HG03558 (cell line): ENCODE measurements around the gene DCX.

ENCODE experiments used
- ATAC-seq: cut with Tn5 transposase; IDR thresholded peaks from one replicate; pipeline ENCODE4 v1.9.1; 2021; ENCODE audit warnings: moderate number of reproducible peaks; ENCODE audit not compliant: unreplicated experiment; ENCODE audit errors: extremely low read depth

The DCX gene

GRCh38 chrX:111322231-111322855 lies 89.6 kb downstream of the DCX start:
- no peak for ATAC-seq

- no peak for ATAC-seq
Measured at GRCh38 chrX:111319451-111319850, 92.5 kb downstream of the DCX start.

GRCh38 chrX:111318901-111319300 lies 93.1 kb downstream of the DCX start:
- no peak for ATAC-seq

DNA sequence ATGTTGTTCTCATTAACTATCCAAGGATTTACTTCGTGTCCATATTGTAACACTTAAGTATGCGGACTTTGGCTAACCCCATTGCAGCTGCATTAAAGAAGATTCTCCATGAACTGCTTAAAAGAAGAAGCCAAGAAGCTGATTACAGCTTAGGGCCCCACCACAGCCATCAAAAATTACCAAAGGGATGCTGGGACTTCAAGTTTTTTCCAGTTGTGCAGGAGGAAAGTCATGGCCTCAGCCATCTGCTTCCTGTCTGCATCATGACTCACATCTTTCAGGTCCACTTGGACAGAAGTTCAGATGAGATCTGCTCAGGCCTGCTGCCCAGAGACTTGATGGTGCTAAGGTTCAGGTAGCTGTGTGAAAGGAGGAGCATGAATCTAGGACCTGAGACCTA lies 102.9 kb downstream of the DCX start:
- no peak for ATAC-seq

GRCh38 chrX:111308039-111308438 lies 104.0 kb downstream of the DCX start:
- ATAC-seq, result no peak

DNA sequence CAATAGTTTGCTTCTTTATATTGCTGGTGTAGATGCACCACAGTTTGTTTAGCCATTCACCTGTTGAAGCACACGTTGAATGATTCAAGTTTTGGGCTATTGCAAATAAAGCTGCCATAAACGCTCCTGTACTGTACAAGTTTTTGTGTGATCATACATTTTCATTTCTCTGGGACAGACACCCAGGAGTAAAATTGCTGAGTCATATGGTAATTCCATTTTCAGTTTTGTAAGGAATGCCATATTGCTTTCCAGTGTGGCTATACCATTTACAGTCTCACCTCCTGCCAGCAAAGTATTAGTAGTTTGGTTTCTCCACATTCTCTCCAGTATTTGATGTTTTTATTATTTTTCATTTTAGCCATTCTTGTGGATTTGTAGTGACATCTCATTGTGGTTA lies 109.7 kb downstream of the DCX start:
- ATAC-seq, result no peak

DNA sequence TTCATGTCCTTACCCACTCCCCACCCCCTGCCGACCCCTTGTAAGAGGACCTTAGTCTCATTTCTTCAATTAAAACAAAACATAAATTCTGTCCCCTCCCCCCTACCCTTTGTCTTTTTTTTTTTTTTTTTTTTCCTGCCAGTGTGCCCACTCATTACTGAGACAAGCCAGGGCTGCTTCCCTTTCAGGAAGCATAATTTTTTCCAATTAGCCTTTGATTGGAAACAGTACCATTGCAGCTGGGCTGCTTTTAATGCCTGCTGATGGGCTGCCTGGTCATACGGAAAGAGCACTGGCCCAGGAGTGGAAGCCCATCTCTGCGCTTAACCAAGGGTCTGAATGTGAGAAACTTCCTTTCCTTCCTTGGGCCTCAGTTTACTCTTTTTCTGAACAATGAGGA lies 123.2 kb downstream of the DCX start:
- no peak for ATAC-seq

DNA sequence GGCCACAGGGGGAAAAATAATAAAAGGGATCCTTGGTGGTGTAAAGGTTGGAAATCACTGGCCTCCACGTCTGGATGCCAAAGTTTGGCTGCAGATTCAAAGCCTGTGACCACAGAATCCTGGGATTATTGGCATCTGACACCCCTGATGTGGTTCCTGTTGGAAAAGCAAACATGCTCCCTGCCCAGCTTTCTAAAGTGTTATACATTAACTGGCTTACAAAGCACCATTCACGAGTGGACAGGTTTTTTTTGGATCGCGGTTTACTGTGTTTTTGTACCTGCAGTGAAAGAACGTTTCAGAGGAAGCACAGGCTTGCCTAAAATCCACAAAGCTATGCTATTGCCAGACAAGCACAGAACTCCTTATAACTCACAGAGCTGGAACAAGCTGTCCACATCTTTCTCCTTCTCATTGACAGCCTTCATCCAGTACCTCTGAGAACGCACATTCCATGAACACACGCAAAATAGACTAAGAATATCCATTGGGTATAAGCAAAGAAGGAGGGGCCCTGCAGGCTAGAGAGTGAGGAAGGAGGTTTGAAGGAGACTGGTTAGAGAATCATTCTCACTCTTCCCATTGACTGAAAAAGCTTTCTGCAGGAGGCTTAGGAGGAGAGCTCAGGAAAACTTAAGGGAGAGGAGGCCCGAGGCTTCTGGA lies 127.2 kb downstream of the DCX start:
- no peak for ATAC-seq

- ATAC-seq, result no peak
Measured at GRCh38 chrX:111283446-111283845, 128.5 kb downstream of the DCX start.

DNA sequence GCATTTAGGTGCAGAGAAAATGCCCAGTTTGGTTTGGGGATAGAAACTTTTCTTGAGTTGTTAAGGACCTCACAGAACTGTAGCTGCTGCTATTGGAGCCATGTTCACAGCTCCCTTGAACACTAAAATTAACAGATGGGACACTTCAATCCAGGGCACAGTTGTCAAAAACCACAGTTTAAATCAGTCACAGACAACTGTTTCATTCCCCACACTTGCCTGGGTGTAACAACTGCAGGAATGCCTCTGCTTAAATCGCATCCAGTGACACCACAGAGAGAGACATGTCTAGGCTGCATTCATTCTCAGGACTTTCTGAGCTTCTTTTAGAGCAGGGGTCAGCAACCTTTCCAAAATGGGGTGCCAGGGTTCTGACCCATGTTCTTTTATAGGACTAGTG lies 129.0 kb downstream of the DCX start:
- ATAC-seq, result no peak

- no peak for ATAC-seq
Measured at GRCh38 chrX:111282139-111282538, 129.9 kb downstream of the DCX start.

DNA sequence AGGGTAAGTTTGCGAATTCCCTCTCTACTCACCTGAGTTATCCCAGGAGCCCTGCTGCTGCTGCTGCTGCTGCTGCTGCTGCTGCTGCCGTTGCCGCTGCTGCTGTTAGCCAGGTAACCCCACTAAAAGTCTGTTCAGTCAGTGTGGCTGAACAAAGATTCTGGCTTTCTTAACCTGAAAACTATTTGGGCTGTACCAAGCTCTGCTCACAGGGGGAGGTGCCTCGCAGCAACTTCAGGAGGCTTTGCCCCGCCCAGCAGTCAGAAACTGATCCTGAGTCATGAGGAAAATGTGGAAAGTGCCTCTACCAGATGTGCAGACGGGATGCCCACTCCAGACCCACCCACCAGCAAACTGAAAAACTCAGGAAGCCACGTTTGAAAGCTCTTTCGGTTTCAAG lies 141.7 kb downstream of the DCX start, which contains the start of gene CAPN6:
Gene CAPN6, minus strand, starts transcription at position 145 of the 400 bp plus-strand sequence. CDS start 6,547 bp downstream, outside the sequence.
- no peak for ATAC-seq

DNA sequence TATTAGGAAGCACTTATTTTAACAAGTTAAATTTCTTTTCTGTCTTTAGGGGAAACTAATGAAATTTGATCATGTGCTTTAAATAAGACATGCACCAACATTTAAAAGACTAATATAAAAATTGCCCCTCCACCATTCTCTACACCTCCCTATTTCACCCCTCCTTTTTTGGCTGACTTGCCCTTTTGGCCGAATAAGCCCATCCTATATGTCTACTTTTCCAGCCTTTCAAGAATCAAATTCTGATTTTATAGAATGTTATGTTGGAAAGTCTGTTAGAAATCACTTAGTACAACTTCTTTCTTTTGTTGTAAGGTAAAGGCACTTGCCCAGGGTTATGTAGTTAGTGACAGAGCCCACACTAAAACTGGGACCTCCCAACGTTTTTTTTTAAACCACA lies 143.5 kb downstream of the DCX start:
- no peak for ATAC-seq

GRCh38 chrX:111265486-111265885 lies 146.5 kb downstream of the DCX start:
- ATAC-seq, result no peak

- no peak for ATAC-seq
Measured at GRCh38 chrX:111264385-111264784, 147.6 kb downstream of the DCX start.

DNA sequence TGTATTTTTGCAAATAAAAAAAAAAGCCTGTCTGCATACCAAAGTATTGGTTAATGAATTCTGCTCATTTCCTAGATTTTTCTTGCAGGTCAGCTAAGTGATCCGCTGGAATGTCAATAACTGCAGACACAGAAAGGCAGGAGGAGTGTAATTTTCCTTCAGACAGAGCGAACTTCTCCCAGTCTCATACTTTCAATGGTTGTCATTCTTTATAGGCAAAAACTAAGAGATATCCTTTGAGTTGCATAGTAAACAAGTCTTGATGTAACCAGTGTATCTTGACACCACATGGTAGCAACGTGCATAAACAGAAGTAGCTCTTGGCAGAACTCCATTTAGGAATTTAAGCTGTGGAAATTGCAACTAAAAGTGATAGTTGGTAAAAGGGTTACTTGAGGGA lies 149.9 kb downstream of the DCX start:
- ATAC-seq, result no peak

- ATAC-seq, result no peak
Measured at GRCh38 chrX:111260451-111260850, 151.5 kb downstream of the DCX start.

DNA sequence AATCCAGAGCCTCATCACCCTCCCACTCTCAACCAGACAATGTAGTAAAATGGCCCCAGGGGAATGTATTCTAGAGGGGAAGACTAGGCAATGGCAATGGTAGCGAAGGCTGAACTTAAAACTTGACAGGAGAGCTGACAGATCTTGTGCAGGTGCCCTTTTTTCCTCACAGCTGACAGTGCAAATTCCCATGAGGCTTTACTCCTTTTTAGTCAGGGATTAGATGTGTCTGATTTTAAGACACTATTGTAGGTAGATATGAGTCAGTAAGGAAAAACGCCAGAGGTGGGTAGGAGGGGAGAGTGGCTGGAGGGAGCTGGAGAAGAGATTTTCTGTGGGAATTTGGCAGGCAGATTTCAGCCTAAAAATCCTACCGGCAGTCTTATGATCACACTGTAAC lies 152.4 kb downstream of the DCX start:
- no peak for ATAC-seq

GRCh38 chrX:111257733-111258132 lies 154.3 kb downstream of the DCX start:
- ATAC-seq, result no peak

GRCh38 chrX:111254896-111255693 lies 156.9 kb downstream of the DCX start:
- ATAC-seq, result no peak

DNA sequence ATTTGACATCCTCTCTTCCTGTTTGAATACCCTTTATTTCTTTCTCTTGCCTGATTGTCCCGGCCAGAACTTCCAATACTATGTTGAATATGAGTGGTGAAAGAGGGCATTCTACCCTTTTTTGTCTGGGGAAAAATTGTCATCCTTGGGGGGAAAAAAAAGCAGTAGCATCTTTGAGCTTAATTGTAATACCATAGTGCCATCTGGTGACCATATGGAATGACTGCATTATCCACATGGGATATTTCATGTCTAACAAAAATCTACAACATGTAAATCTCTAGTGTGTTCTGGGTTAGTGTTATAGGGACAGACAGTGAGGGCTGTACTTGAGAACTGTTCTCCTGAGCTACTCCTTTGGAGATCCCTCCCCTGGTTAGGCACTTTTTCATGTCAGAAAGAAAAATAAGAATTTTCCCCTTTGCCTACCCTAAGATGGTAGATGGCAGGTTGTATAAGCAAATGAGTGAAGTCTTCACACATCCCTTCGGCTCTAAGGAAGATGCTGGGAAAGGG lies 167.7 kb downstream of the DCX start:
- no peak for ATAC-seq
